Right lobe of liver (tissue), 4 donors: ENCODE measurements around the gene PLEKHG4B.

Experiments used
- CTCF ChIP-seq, 4 donors: fragments of 200-600 bp in 3 of 4; fragments of 450-650 bp in 1 of 4; IDR thresholded peaks; one replicate each; pipeline versions ENCODE4 v1.5.1 to v1.8.0; 2016 to 2022; ENCODE audit warnings: antibody characterized with exemption in 4 of 4, mild to moderate bottlenecking in 2 of 4
- POLR2A ChIP-seq: fragments of 450-650 bp; IDR thresholded peaks from one replicate; pipeline ENCODE4 v1.6.1; 2017; ENCODE audit warnings: antibody characterized with exemption, mild to moderate bottlenecking
- donor health status: DM: no; HTN: no; CAD: no.
- donor health status: DM: no; HTN: no; CAD: no.
- donor health status: DM: no; HTN: yes; CAD: no.

GRCh38 chr5:141211-141610, 49.2 kb downstream of the PLEKHG4B start:
- TF ChIP-seq CTCF (IDR thresholded peaks at IDR 0.05) (no peak), POLR2A (no peak)
